Stimulated activated CD4-positive, alpha-beta T cell treated with anti-CD3 and anti-CD28 coated beads, TNF-alpha, amount 100 ng/mL, for 24 hours (primary cell): ENCODE data around the gene GMPR2.

ENCODE experiments used
- DNase-seq, 3 experiments: peaks; one replicate each; pipeline ENCODE4 v3.0.0-alpha.2; 2020; ENCODE audit warnings: low read depth in 3 of 3

GMPR2 gene

DNA sequence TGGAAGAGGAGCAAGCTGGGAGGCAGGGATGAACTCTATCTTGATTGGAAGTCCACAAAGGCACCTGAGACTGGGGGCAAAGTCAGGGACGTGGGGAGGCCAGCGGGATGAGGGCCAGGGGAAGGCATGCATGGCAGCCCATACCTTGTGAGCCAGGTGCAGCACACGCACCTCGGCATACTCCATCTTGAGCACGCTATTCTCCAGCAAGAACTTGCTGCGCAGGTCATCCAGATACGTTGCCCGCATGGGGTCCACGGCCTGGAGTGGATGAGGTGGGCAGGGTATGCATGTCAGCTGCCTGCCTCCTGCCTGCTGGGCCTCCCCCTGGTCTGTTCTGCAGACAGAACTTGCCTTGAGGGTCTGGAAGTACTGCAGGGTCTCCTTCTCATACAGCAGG, 34.8 kb downstream of the GMPR2 start:
- DNase-seq, result no peak

DNA sequence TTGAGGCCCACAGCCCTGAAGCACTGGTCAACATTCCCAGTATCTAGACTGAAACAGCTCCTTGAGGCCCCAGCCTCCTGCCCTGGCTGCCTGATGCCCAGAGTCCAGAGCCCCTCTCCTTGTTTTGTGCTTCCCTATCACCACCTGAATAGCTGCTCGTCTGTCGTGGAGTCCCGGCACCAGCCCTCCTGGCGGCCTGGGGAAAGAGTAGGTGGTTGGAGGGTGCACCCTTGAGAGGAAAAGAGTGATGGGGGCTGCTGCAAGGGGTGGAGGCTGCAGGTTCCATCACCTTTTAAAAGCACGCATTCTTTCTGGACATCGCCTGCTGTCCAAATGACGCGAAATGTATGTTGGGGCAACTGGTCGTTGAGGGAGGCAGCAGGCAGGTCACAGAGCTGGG, 35.5 kb downstream of the GMPR2 start:
- no peak for DNase-seq

- no peak for DNase-seq
These were observed 36.6 kb downstream of the GMPR2 start for GRCh38 chr14:24269368-24269767.

DNA sequence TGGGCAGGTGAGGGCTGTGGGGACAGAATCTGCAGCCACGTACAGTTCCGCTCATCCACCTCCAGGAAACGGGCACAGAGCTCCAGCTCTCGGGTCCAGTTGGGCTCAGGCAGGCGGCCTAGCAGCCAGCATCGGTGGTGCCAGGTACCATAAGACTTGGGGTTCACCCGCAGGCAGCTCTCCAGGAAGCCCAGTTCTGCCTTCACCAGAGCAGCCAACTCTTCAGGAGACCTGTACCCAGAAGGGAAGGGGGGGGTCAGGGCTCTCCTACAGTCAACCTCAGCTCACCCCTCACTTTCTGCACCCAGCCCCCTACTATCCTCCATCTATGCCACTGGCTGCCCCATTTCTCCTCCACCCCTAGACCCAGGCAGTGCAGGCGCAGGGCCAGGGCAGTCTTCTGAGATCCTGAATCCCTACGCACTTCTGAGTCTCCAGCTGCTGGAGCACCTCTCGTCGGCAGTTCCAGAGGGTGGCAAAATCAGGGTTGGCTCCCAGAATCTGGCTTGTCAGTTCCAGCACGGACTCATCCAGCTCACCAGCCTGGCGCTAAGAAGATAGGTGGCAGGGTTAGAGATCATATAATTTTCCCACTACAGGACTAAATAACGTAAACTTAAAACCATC, 37.3 kb downstream of the GMPR2 start:
- DNase-seq, result no peak

GRCh38 chr14:24270537-24271133, 37.9 kb downstream of the GMPR2 start:
- no peak for DNase-seq

GRCh38 chr14:24271134-24271833, 38.6 kb downstream of the GMPR2 start, which contains the start of gene RABGGTA:
RABGGTA (minus strand) TSS chr14:24271597; CDS start chr14:24271115, 482 bp downstream.
- DNase-seq, result peak; percentile 78 to 83 (median 78)

DNA sequence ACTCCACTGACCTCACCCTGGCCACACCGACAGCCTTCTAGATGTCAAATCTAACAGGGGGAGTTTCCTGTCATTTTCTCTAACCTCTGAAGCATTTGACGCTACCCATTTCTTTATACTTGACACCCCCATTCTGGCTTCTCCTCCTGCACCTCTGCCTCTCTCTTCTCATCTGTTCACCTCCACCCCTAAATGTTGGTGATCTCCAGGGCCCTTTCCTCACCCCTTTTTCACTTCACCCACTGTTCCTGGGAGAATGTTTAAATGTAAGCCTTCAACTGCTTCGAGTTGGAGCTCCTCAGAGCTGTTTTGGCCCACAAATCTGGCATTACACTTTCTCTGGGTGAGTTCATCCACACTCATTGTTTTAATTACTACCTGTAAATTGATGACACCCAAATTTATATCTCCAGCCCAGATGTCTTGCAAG, 39.1 kb downstream of the GMPR2 start:
- DNase-seq, result no peak

GRCh38 chr14:24272467-24272866, 39.7 kb downstream of the GMPR2 start:
- DNase-seq, result no peak

DNA sequence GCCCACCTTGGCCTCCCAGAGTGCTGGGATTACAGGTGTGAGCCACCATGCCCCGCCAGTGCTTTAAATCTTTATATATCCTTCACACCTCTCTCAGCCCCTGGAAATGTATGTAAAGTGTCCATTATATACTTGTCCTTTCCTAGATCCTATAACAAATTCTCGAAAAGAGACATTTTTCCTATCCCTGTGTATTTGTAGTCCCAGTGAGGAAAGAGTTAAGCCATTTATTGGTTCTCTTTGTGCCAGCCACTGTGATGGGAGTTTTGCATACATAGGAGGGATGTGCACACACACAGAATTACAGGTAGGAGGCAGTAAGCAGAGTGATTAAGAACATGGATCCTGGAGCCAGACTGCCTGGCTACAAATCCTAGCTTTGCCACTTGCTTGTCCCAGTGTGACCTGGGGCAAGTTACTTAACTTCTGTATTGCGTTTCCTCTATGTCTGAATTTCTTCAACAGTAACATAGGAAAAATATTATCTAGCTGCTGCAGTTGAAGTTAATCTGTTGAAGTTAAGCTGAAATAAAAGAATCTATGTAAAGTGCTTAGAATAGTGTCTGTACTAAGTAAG, 40.8 kb downstream of the GMPR2 start:
- DNase-seq, result no peak

DNA sequence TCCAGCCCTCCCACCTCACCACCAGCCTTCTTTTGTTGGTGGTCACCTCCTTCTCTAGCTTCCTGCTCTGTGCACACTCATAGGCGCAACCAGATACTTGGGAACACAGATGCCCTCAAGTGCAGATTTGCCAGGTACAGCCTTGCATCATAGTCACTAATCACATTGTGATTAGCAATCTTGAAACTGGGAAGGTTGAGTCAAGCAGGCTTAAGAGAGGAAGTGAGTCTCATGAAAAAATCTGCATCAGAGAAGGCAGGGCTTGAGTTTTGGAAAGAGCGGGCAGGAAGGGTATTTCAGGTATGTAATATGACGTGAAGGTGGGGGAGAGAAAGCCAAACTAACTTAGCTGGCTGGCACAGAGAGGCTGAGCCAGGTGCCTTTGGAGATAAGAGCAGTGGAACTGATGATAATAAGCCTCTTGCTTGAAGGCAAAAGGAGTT, 41.4 kb downstream of the GMPR2 start:
- peak; percentile 33 to 43 (median 41) for DNase-seq

GRCh38 chr14:24277071-24277470, 44.3 kb downstream of the GMPR2 start:
- DNase-seq, result no peak

- no peak for DNase-seq
These were observed 45.0 kb downstream of the GMPR2 start for GRCh38 chr14:24277606-24278321.

- no peak for DNase-seq
These were observed 45.7 kb downstream of the GMPR2 start for GRCh38 chr14:24278424-24278823.

DNA sequence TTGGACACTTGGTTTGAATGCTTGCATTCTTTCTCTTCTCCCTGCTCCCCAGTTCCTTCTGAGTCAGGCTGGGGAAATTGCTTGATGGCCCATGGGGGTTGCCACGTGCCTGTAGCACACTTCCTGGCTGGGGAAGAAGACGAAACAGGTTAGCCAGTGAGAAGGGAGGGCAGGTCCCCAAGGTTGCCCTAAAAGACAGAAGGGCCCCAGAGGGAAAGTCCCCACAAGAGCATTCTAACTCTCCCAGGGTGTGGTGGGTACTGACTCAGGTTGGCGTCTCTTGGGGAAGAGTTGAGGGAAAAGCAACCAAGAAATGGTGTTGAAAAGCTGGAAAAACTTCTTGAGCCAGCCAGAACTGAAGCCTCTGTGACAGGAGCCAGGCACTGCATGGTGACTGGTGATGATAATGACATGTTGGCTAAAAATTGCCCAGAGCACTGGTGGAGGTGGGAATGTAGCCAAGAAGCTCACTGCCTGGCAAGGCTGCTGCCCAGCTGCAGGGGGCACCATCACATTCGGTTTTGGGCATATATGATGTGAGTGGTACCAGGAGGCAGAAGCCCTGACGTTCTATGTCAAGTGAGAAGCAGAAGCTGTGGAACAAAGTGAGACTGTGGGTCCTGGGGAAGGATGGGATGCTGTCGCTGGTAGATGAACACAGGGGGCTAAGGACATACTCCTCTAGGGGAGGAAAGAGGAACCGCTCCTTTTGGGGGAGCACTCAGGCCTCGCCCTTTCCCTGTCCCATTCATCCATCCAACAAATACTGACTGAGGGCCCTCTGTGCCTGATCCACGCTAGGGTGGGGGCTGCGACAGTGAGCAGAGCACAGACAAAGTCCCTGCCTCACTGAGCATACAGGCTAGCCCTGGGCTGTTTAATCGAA, 46.8 kb downstream of the GMPR2 start:
- peak in 2 of 3 experiments; percentile 39 to 61 for DNase-seq

- no peak for DNase-seq
These were observed 48.2 kb downstream of the GMPR2 start for GRCh38 chr14:24280797-24281460.

- no peak for DNase-seq
These were observed 48.9 kb downstream of the GMPR2 start for GRCh38 chr14:24281636-24282035.

- DNase-seq, result no peak
These were observed 50.0 kb downstream of the GMPR2 start for GRCh38 chr14:24282736-24283135.

DNA sequence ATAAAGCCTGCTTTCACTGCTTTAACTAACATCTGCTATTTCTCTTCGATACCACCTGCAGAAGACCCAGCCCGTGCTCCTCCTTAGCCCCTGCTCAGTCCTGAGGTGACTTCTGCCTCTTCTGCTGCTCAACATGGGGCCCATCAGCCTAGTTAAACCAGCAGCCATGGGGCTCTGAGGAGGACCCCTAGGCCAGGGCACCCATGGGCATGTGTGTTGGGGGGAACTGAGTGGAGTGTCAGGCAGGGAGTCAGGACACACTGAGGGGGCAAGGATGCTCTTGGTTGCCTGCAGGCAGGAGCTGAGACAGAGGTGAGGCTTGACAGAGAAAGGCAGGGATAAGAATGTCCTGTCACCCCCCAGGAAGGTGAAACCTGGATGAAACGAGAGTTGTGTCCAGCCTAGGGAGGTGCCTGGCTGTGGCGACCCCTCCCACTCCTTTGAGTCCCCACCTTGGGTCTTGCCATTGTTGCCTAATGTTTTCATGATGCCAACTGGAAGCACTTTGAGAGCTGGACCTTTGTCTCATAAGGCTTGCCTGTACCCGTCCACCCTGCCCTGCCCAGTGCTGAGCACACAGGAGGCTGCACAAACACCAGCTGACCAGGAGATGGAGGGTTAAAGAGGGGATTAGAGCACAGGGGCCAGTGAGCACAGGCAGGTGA, 51.2 kb downstream of the GMPR2 start:
- DNase-seq, result no peak

- DNase-seq, result no peak
These were observed 51.8 kb downstream of the GMPR2 start for GRCh38 chr14:24284501-24285035.

GRCh38 chr14:24285351-24285750, 52.6 kb downstream of the GMPR2 start:
- DNase-seq, result no peak
